Liver (tissue), 3 donors: Measurements from ENCODE around the gene MAP2K4.

Source experiments
- EGR1 ChIP-seq, 2 donors: IDR thresholded peaks; 2 replicates each; pipeline ENCODE4 v1.6.1; 2016 to 2018; ENCODE audit warnings: antibody characterized with exemption in 2 of 2, low read depth in 2 of 2
- FOXA1 ChIP-seq: IDR thresholded peaks from 2 replicates; pipeline ENCODE4 v1.6.1; 2016; ENCODE audit warnings: antibody characterized with exemption
- JUND ChIP-seq, 2 donors: IDR thresholded peaks; 2 replicates each; pipeline ENCODE4 v1.6.1; 2016; ENCODE audit warnings: antibody characterized with exemption in 2 of 2
- RAD21 ChIP-seq, 2 donors: IDR thresholded peaks; 2 replicates each; pipeline ENCODE4 v1.6.1; 2016; ENCODE audit warnings: antibody characterized with exemption in 2 of 2, mild to moderate bottlenecking in 2 of 2
- SP1 ChIP-seq: IDR thresholded peaks from 2 replicates; pipeline ENCODE4 v1.6.1; 2018; ENCODE audit warnings: antibody characterized with exemption, mild to moderate bottlenecking
- TAF1 ChIP-seq: conservative IDR thresholded peaks from 2 replicates; pipeline ENCODE4 v1.6.1; 2016; ENCODE audit warnings: antibody characterized with exemption, mild to moderate bottlenecking
- YY1 ChIP-seq: IDR thresholded peaks from 2 replicates; pipeline ENCODE4 v1.6.1; 2016; ENCODE audit warnings: antibody characterized with exemption, mild to moderate bottlenecking
- TF ChIP-seq, protein P1 (sequence below): fragments of 150-350 bp; IDR thresholded peaks from 2 replicates; pipeline ENCODE4 v1.5.1; 2017; ENCODE audit warnings: improper control_type of control experiment, low read depth, low read length; ENCODE audit not compliant: missing input control
- TF ChIP-seq, protein P2 (sequence below): IDR thresholded peaks from 2 replicates; pipeline ENCODE4 v1.6.1; 2016; ENCODE audit warnings: antibody characterized with exemption
- TF ChIP-seq, protein P3 (sequence below): IDR thresholded peaks from 2 replicates; pipeline ENCODE4 v1.6.1; 2016; ENCODE audit warnings: antibody characterized with exemption, mild to moderate bottlenecking
- TF ChIP-seq, protein P4 (sequence below): IDR thresholded peaks from 2 replicates; pipeline ENCODE4 v1.6.1; 2016; ENCODE audit warnings: antibody characterized with exemption
- TF ChIP-seq, protein P5 (sequence below): IDR thresholded peaks from 2 replicates; pipeline ENCODE4 v1.6.1; 2016; ENCODE audit warnings: antibody characterized with exemption
- donor health status: healthy.
- donor health status: healthy.

DNA sequence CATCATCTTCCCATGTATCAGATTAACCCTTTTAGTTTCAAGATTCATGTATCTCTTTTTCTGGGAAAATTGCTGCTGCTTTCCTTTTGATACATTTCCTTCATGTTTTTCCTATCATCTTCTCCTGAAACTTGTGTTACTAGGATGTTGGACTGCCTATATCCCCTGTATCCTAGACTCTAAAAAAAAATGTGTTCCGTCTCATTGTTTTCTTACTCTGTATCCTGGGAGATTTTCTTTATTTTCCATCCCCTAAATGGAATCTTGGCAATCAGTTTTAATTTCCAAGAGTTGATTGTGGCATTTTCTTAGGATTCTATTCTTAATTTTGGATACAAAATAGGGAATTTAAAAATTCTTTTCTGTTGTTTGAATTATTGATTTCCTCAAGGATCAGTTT is 36.8 kb downstream of the MAP2K4 start:
- TF ChIP-seq, protein P1, sequence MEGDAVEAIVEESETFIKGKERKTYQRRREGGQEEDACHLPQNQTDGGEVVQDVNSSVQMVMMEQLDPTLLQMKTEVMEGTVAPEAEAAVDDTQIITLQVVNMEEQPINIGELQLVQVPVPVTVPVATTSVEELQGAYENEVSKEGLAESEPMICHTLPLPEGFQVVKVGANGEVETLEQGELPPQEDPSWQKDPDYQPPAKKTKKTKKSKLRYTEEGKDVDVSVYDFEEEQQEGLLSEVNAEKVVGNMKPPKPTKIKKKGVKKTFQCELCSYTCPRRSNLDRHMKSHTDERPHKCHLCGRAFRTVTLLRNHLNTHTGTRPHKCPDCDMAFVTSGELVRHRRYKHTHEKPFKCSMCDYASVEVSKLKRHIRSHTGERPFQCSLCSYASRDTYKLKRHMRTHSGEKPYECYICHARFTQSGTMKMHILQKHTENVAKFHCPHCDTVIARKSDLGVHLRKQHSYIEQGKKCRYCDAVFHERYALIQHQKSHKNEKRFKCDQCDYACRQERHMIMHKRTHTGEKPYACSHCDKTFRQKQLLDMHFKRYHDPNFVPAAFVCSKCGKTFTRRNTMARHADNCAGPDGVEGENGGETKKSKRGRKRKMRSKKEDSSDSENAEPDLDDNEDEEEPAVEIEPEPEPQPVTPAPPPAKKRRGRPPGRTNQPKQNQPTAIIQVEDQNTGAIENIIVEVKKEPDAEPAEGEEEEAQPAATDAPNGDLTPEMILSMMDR, result no peak
- TF ChIP-seq SP1 (no peak), TAF1 (no peak), RAD21 (IDR thresholded peaks at IDR 0.05) (no peak), EGR1 (IDR thresholded peaks at IDR 0.05; ENCODE audit: low read depth in 2 of 2) (no peak), YY1 (no peak), FOXA1 (no peak), JUND (IDR thresholded peaks at IDR 0.05) (no peak)
- TF ChIP-seq, protein P2, sequence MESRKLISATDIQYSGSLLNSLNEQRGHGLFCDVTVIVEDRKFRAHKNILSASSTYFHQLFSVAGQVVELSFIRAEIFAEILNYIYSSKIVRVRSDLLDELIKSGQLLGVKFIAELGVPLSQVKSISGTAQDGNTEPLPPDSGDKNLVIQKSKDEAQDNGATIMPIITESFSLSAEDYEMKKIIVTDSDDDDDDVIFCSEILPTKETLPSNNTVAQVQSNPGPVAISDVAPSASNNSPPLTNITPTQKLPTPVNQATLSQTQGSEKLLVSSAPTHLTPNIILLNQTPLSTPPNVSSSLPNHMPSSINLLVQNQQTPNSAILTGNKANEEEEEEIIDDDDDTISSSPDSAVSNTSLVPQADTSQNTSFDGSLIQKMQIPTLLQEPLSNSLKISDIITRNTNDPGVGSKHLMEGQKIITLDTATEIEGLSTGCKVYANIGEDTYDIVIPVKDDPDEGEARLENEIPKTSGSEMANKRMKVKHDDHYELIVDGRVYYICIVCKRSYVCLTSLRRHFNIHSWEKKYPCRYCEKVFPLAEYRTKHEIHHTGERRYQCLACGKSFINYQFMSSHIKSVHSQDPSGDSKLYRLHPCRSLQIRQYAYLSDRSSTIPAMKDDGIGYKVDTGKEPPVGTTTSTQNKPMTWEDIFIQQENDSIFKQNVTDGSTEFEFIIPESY, result no peak
- TF ChIP-seq, protein P3, sequence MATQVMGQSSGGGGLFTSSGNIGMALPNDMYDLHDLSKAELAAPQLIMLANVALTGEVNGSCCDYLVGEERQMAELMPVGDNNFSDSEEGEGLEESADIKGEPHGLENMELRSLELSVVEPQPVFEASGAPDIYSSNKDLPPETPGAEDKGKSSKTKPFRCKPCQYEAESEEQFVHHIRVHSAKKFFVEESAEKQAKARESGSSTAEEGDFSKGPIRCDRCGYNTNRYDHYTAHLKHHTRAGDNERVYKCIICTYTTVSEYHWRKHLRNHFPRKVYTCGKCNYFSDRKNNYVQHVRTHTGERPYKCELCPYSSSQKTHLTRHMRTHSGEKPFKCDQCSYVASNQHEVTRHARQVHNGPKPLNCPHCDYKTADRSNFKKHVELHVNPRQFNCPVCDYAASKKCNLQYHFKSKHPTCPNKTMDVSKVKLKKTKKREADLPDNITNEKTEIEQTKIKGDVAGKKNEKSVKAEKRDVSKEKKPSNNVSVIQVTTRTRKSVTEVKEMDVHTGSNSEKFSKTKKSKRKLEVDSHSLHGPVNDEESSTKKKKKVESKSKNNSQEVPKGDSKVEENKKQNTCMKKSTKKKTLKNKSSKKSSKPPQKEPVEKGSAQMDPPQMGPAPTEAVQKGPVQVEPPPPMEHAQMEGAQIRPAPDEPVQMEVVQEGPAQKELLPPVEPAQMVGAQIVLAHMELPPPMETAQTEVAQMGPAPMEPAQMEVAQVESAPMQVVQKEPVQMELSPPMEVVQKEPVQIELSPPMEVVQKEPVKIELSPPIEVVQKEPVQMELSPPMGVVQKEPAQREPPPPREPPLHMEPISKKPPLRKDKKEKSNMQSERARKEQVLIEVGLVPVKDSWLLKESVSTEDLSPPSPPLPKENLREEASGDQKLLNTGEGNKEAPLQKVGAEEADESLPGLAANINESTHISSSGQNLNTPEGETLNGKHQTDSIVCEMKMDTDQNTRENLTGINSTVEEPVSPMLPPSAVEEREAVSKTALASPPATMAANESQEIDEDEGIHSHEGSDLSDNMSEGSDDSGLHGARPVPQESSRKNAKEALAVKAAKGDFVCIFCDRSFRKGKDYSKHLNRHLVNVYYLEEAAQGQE, result no peak
- TF ChIP-seq, protein P4, sequence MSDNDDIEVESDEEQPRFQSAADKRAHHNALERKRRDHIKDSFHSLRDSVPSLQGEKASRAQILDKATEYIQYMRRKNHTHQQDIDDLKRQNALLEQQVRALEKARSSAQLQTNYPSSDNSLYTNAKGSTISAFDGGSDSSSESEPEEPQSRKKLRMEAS, result no peak
- TF ChIP-seq, protein P5, sequence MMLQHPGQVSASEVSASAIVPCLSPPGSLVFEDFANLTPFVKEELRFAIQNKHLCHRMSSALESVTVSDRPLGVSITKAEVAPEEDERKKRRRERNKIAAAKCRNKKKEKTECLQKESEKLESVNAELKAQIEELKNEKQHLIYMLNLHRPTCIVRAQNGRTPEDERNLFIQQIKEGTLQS, result no peak
